Ovary (tissue), 3 donors: ENCODE data around the gene MYL10.

ENCODE experiments used
- EP300 ChIP-seq: sonication (generic); formaldehyde crosslinking; IDR thresholded peaks from one replicate; pipeline ENCODE4 v1.6.1; 2017; ENCODE audit warnings: antibody characterized with exemption
- POLR2A ChIP-seq: fragments of 450-650 bp; IDR thresholded peaks from one replicate; pipeline ENCODE4 v1.6.1; 2017; ENCODE audit warnings: antibody characterized with exemption, mild to moderate bottlenecking, moderate library complexity
- TF ChIP-seq, protein P1 (sequence below), 3 donors: fragments of 450-650 bp in 2 of 3; fragments of 200-600 bp in 1 of 3; IDR thresholded peaks; one replicate each; pipeline versions ENCODE4 v1.5.1 to v1.8.0; 2016 to 2022; ENCODE audit warnings: antibody characterized with exemption in 3 of 3, mild to moderate bottlenecking in 1 of 3
- donor health status: DM: no; HTN: no; CAD: no.

DNA sequence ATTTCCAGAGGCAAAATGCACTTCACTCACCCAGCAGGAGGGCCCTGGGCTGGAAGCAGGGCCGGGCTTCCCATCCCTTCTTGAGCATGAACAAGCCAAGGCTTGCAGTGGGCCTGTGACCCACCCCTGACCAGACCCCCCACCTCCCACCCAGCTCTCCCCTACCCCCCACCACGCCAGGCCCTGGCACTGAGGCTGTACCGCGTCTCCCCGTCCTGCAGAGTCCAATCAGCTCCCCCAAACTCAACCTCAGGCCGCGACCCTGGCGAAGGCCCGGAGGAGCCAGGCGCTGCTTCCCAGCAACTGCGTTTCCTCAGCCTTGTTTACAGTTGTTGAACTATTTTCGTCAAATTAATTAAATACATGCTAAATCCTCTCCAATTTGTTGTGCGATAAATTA is 16.9 kb upstream of the MYL10 start:
- TF ChIP-seq, protein P1, sequence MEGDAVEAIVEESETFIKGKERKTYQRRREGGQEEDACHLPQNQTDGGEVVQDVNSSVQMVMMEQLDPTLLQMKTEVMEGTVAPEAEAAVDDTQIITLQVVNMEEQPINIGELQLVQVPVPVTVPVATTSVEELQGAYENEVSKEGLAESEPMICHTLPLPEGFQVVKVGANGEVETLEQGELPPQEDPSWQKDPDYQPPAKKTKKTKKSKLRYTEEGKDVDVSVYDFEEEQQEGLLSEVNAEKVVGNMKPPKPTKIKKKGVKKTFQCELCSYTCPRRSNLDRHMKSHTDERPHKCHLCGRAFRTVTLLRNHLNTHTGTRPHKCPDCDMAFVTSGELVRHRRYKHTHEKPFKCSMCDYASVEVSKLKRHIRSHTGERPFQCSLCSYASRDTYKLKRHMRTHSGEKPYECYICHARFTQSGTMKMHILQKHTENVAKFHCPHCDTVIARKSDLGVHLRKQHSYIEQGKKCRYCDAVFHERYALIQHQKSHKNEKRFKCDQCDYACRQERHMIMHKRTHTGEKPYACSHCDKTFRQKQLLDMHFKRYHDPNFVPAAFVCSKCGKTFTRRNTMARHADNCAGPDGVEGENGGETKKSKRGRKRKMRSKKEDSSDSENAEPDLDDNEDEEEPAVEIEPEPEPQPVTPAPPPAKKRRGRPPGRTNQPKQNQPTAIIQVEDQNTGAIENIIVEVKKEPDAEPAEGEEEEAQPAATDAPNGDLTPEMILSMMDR (IDR thresholded peaks at IDR 0.05) = no peak
- TF ChIP-seq POLR2A (no peak), EP300 (no peak)
